WERI-Rb-1 (cell line): ENCODE results near the gene RASA3.

Experiments used
- DNase-seq: peaks from one replicate; pipeline ENCODE4 v3.0.0-alpha.2; 2020
- H3K27ac ChIP-seq: fragments of 250-450 bp; sonication (Bioruptor Pico); 2 replicates; pipeline ENCODE4 v1.5.1; 2020; ENCODE audit warnings: mild to moderate bottlenecking, moderate library complexity
- H3K27me3 ChIP-seq: fragments of 250-450 bp; sonication (Bioruptor Pico); 2 replicates; pipeline ENCODE4 v1.5.1; 2021; ENCODE audit warnings: mild to moderate bottlenecking, low read depth, moderate library complexity; ENCODE audit not compliant: insufficient read depth, severe bottlenecking
- H3K36me3 ChIP-seq: fragments of 250-450 bp; sonication (Bioruptor Pico); 2 replicates; pipeline ENCODE4 v1.5.1; 2020; ENCODE audit warnings: mild to moderate bottlenecking, moderate library complexity
- H3K4me3 ChIP-seq: 2 replicates; pipeline ENCODE4 v1.5.1; 2011; ENCODE audit warnings: low read depth, mild to moderate bottlenecking, control low read depth, low read length
- H3K9me3 ChIP-seq: fragments of 250-450 bp; sonication (Bioruptor Pico); 2 replicates; pipeline ENCODE4 v1.5.1; 2021; ENCODE audit warnings: mild to moderate bottlenecking, moderate library complexity; ENCODE audit not compliant: severe bottlenecking
- CTCF ChIP-seq: IDR thresholded peaks from 2 replicates; pipeline ENCODE4 v1.5.1; 2011; ENCODE audit warnings: low read depth, mild to moderate bottlenecking, control low read depth, inconsistent platforms, low read length

The RASA3 gene

GRCh38 chr13:113953561-113953960 is 178.9 kb downstream of the RASA3 start:
- Histone ChIP-seq H3K9me3 (peaks cover 19% of the 10 kb centered on the region), H3K27me3 (no peaks in the 10 kb centered on the region), H3K27ac (no peak overlapping the region), H3K36me3 (no peaks in the 10 kb centered on the region), H3K4me3 (no peak overlapping the region)
- DNase-seq = no peak
- TF ChIP-seq CTCF = no peak

GRCh38 chr13:113952983-113953520 is 179.4 kb downstream of the RASA3 start:
- DNase-seq = no peak
- Histone ChIP-seq H3K27ac (no peak overlapping the region), H3K27me3 (no peaks in the 10 kb centered on the region), H3K36me3 (no peaks in the 10 kb centered on the region), H3K4me3 (no peak overlapping the region), H3K9me3 (peaks cover 14% of the 10 kb centered on the region)
- no peak for TF ChIP-seq CTCF

DNA sequence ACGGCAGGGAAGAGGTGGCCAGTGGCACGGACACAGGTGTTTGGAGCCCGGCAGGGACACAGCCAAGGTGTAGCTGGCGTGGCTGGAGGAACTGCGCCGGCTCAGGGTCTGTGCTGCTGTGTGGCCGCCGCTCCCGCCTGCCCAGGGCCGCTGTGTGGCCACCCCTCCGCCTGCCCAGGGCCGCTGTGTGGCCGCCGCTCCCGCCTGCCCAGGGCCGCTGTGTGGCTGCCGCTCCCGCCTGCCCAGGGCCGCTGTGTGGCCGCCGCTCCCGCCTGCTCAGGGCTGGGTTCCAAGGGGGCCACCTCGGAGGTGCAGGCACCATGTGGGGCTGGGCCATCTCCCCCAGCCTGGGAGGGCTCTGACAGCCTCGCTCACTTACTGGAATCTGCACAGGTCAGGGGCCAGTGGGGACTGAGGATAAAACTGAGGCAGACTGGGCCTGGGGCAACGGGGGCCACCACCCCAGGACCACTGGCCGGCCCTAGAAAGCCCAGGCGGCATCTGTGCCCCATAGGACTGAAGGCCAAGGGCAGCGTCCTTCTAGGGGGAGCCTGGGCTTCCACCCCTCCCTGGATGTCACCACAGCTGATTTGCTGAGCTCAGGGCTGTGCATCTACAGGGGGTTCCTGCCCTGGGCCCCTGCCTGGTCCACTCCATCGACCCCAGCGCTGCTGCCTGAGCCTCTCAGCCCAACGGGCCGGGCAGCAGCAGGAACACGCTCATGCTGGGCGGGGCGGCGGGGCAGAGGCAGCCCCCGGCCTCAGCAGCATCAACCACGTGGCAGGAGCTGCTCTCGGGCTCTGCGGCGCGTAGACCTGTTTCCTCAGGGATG is 180.1 kb downstream of the RASA3 start:
- TF ChIP-seq CTCF = no peak
- Histone ChIP-seq H3K27ac (no peak overlapping the region), H3K9me3 (peaks cover 13% of the 10 kb centered on the region), H3K4me3 (no peak overlapping the region), H3K27me3 (no peaks in the 10 kb centered on the region), H3K36me3 (no peaks in the 10 kb centered on the region)
- DNase-seq = no peak

GRCh38 chr13:113951246-113951999 is 181.0 kb downstream of the RASA3 start:
- peak; percentile 96 for DNase-seq
- no peak overlapping the region for H3K4me3 ChIP-seq

More at GRCh38 chr13:113951246-113951999, 181.0 kb downstream of the RASA3 start:
- no peaks in the 10 kb centered on the region for H3K36me3 ChIP-seq
- peak; percentile 99 for TF ChIP-seq CTCF
- H3K27me3 ChIP-seq = no peaks in the 10 kb centered on the region
- peaks cover 11% of the 10 kb centered on the region for H3K9me3 ChIP-seq
- H3K27ac ChIP-seq = no peak overlapping the region
